Choroid plexus epithelial cell (primary cell): ENCODE data around the gene HMCN1.
A peak's percentile ranks its signal among the peaks of the same experiment; 100 is the strongest.

Experiments used
- DNase-seq: peaks from one replicate; pipeline ENCODE4 v3.0.0-alpha.2; 2010; ENCODE audit warnings: low read depth
- H3K4me3 ChIP-seq: 2 replicates; pipeline ENCODE4 v1.5.1; 2011; ENCODE audit warnings: low read depth, mild to moderate bottlenecking, control low read depth, low read length, moderate library complexity
- CTCF ChIP-seq: conservative IDR thresholded peaks from 2 replicates; pipeline ENCODE4 v1.5.1; 2011; ENCODE audit warnings: low read depth, mild to moderate bottlenecking, control low read depth, inconsistent platforms, low read length, moderate library complexity

HMCN1 gene

GRCh38 chr1:185823467-185823866 lies 89.3 kb downstream of the HMCN1 start:
- no peak overlapping the region for H3K4me3 ChIP-seq
- TF ChIP-seq CTCF, result no peak
- peak; percentile 82 for DNase-seq

GRCh38 chr1:185824106-185824505 lies 89.9 kb downstream of the HMCN1 start:
- DNase-seq, result no peak
- TF ChIP-seq CTCF, result no peak
- no peak overlapping the region for H3K4me3 ChIP-seq

GRCh38 chr1:185825556-185825955 lies 91.4 kb downstream of the HMCN1 start:
- DNase-seq, result peak; percentile 25
- no peak for TF ChIP-seq CTCF
- no peak overlapping the region for H3K4me3 ChIP-seq

DNA sequence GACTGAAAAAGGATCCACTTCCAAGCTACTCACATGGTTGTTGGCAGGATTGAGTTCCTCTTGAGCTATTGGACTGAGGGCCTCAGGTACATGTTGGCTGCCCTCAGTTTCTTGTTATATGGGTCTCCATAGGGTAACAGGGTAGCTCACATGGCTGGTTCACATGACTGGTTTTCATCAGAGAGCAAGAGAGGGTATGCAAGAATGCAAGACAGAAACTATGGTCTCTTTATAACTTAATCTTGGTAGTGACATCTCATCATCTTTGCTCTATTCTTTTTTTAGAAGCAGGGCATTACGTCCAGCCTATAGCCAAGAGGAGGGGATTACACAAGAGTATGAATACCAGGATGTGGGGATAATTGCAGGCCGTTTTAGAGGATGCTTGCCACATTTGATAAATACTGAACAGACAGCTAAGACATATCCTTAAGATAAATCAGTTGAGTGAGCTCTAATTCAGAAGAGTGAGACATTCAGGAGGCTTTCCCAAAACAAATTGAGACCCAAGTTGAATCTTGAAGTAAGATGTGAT lies 100.2 kb downstream of the HMCN1 start:
- no peak for TF ChIP-seq CTCF
- H3K4me3 ChIP-seq, result no peak overlapping the region
- DNase-seq, result no peak

- no peak for DNase-seq
- no peak for TF ChIP-seq CTCF
- H3K4me3 ChIP-seq, result no peak overlapping the region
Measured at GRCh38 chr1:185835191-185835590, 101.0 kb downstream of the HMCN1 start.

- DNase-seq, result no peak
- TF ChIP-seq CTCF, result no peak
- no peak overlapping the region for H3K4me3 ChIP-seq
Measured at GRCh38 chr1:185837711-185838110, 103.5 kb downstream of the HMCN1 start.

GRCh38 chr1:185838111-185838510 lies 103.9 kb downstream of the HMCN1 start:
- no peak for DNase-seq
- no peak for TF ChIP-seq CTCF
- no peak overlapping the region for H3K4me3 ChIP-seq
